Small intestine (tissue), 7 donors: ENCODE results near the gene PPP1R36. TPM values are rescaled to one million over a fixed set of nuclear protein-coding genes. Genes with fewer than 3 reads are reported as not detected.
"Not testable (repeated sequence)": the region's sequence is repeated elsewhere in the genome, so short reads cannot be mapped to it uniquely, and the experiment has no call there.

Experiments used
- DNase-seq, 2 donors: peaks; one replicate each; pipeline versions ENCODE4 v3.0.0 to v3.0.0-alpha.2; 2013
- FAIRE-seq: peaks from 2 replicates; lab custom pipeline; 2012; peaks lifted over from hg19 to GRCh38; lab: Jason Lieb, UNC
- H3K27ac ChIP-seq, 3 donors: one replicate each; pipeline ENCODE4 v1.5.1; 2013; ENCODE audit warnings: low read length in 2 of 3, mild to moderate bottlenecking in 2 of 3, control low read depth in 1 of 3, inconsistent platforms in 1 of 3, low read depth in 1 of 3, moderate library complexity in 1 of 3
- H3K27me3 ChIP-seq, 3 donors: one replicate each; pipeline ENCODE4 v1.6.1; 2013; ENCODE audit warnings: low read length in 3 of 3, inconsistent platforms in 1 of 3; ENCODE audit not compliant: control insufficient read depth in 3 of 3, insufficient read depth in 3 of 3
- H3K36me3 ChIP-seq, 3 donors: one replicate each; pipeline ENCODE4 v1.6.1; 2013; ENCODE audit warnings: low read length in 3 of 3, inconsistent platforms in 1 of 3, low read depth in 1 of 3, mild to moderate bottlenecking in 1 of 3, moderate library complexity in 1 of 3; ENCODE audit not compliant: control insufficient read depth in 3 of 3, insufficient read depth in 2 of 3
- H3K4me1 ChIP-seq, 3 donors: one replicate each; pipeline ENCODE4 v1.6.1; 2013; ENCODE audit warnings: low read length in 2 of 3, inconsistent platforms in 1 of 3, low read depth in 1 of 3, mild to moderate bottlenecking in 1 of 3, moderate library complexity in 1 of 3; ENCODE audit not compliant: control insufficient read depth in 3 of 3, insufficient read depth in 2 of 3
- H3K4me3 ChIP-seq, 3 donors: one replicate each; pipeline ENCODE4 v1.5.1; 2013; ENCODE audit warnings: low read length in 3 of 3, control low read depth in 1 of 3, inconsistent platforms in 1 of 3, low read depth in 1 of 3, mild to moderate bottlenecking in 1 of 3, moderate library complexity in 1 of 3
- H3K9me3 ChIP-seq, 2 donors: one replicate each; pipeline ENCODE4 v1.6.1; 2013; ENCODE audit warnings: low read depth in 1 of 2, low read length in 1 of 2; ENCODE audit not compliant: control insufficient read depth in 2 of 2, insufficient read depth in 1 of 2
- WGBS, 3 donors: extraction: QIAGEN DNeasy Blood & Tissue Kit; methylation state at CpG; one replicate each; pipeline ENCODE4 v1.1.7; 2013; 5-methylcytosine and 5-hydroxymethylcytosine counted together
- polyA plus RNA-seq, 4 donors: library from polyadenylated mRNA; stranded (reverse) in 3 of 4; unstranded in 1 of 4; fragments of 200-250 nt in 3 of 4; fragments of 120-200 nt in 1 of 4; gene quantifications; one replicate each; pipeline versions ENCODE4 v1.2.1 to v1.2.3, GENCODE V29; 2013
- donor health status: healthy with polysubstance abuse.
- donor health status: control.
- donor health status: control.
- donor health status: Bipolar disorder and iron deficiency.
- donor health status: healthy.

Gene PPP1R36
- polyA plus RNA-seq, 4 donors: 1.6 to 7.8 (median 4.9) TPM

- Histone ChIP-seq H3K4me3 (no peak overlapping the region), H3K4me1 (peaks cover 0 to 6% (median 3%) of the 10 kb centered on the region in 3 donors), H3K27ac (no peak overlapping the region), H3K27me3 (no peaks in the 10 kb centered on the region), H3K9me3 (no peaks in the 10 kb centered on the region), H3K36me3 (no peaks in the 10 kb centered on the region)
- DNase-seq (no peak), FAIRE-seq (no peak)
- WGBS, 3 donors: 55% methylated on average over 7 of the region's 7 CpGs
These were observed 65.1 kb downstream of the PPP1R36 start for GRCh38 chr14:64614805-64615391.

- not testable (repeated sequence) for FAIRE-seq, H3K36me3 ChIP-seq, DNase-seq, H3K27me3 ChIP-seq, H3K27ac ChIP-seq, H3K4me3 ChIP-seq, H3K4me1 ChIP-seq, H3K9me3 ChIP-seq
- 88 to 96% (median 92%) methylated on average over 8 of the region's 8 CpGs for WGBS, 3 donors
These were observed 68.2 kb downstream of the PPP1R36 start for GRCh38 chr14:64617872-64618408.

- 89 to 98% (median 97%) methylated on average over 1 of the region's 1 CpG for WGBS, 3 donors
These were observed 71.1 kb downstream of the PPP1R36 start for GRCh38 chr14:64620910-64621309.

GRCh38 chr14:64623554-64624165, 73.9 kb downstream of the PPP1R36 start:
- WGBS, 3 donors: 84 to 87% (median 85%) methylated on average over 7 of the region's 7 CpGs
- peaks cover 0 to 21% (median 0%) of the 10 kb centered on the region in 3 donors for H3K4me1 ChIP-seq
- H3K4me3 ChIP-seq: no peak overlapping the region
- H3K36me3 ChIP-seq: no peaks in the 10 kb centered on the region
- H3K27me3 ChIP-seq: no peaks in the 10 kb centered on the region
- FAIRE-seq: no peak
- no peak overlapping the region for H3K27ac ChIP-seq
- DNase-seq: no peak
- H3K9me3 ChIP-seq: no peaks in the 10 kb centered on the region

More at GRCh38 chr14:64620910-64621309, 71.1 kb downstream of the PPP1R36 start:
- no peak for DNase-seq
- H3K4me3 ChIP-seq: no peak overlapping the region
- no peaks in the 10 kb centered on the region for H3K27me3 ChIP-seq
- no peak for FAIRE-seq
- H3K9me3 ChIP-seq: no peaks in the 10 kb centered on the region
- H3K36me3 ChIP-seq: no peaks in the 10 kb centered on the region
- H3K4me1 ChIP-seq: peaks cover 0 to 16% (median 0%) of the 10 kb centered on the region in 3 donors
- no peak overlapping the region for H3K27ac ChIP-seq

- H3K9me3 ChIP-seq: no peaks in the 10 kb centered on the region
- H3K27ac ChIP-seq: peak overlapping the region in 1 of 3 donors; percentile 36
- H3K27me3 ChIP-seq: no peaks in the 10 kb centered on the region
- WGBS, 3 donors: 37 to 66% (median 53%) methylated on average over 15 of the region's 15 CpGs
- peaks cover 0 to 16% (median 0%) of the 10 kb centered on the region in 3 donors for H3K4me1 ChIP-seq
- no peaks in the 10 kb centered on the region for H3K36me3 ChIP-seq
- FAIRE-seq (no peak), DNase-seq (peak; percentile 36 to 57)
- no peak overlapping the region for H3K4me3 ChIP-seq
These were observed 75.8 kb downstream of the PPP1R36 start for GRCh38 chr14:64625386-64626232.

- Histone ChIP-seq H3K36me3 (no peaks in the 10 kb centered on the region), H3K4me1 (peaks cover 0 to 19% (median 0%) of the 10 kb centered on the region in 3 donors), H3K9me3 (no peaks in the 10 kb centered on the region), H3K27ac (peak overlapping the region in 2 of 3 donors; percentile 18 to 24), H3K4me3 (no peak overlapping the region), H3K27me3 (no peaks in the 10 kb centered on the region)
- 64 to 78% (median 71%) methylated on average over 7 of the region's 7 CpGs for WGBS, 3 donors
- DNase-seq (no peak), FAIRE-seq (no peak)
These were observed 79.2 kb downstream of the PPP1R36 start for GRCh38 chr14:64628940-64629408.

- FAIRE-seq: no peak
- Histone ChIP-seq H3K27ac (no peak overlapping the region), H3K4me3 (no peak overlapping the region), H3K4me1 (peaks cover 0 to 10% (median 0%) of the 10 kb centered on the region in 3 donors), H3K27me3 (no peaks in the 10 kb centered on the region), H3K36me3 (no peaks in the 10 kb centered on the region), H3K9me3 (no peaks in the 10 kb centered on the region)
- no peak for DNase-seq
- WGBS, 3 donors: 78 to 89% (median 88%) methylated on average over 1 of the region's 1 CpG
These were observed 81.0 kb downstream of the PPP1R36 start for GRCh38 chr14:64630778-64631177.

- not testable (repeated sequence) for DNase-seq, H3K27me3 ChIP-seq, FAIRE-seq, H3K4me1 ChIP-seq, H3K27ac ChIP-seq, H3K36me3 ChIP-seq, H3K9me3 ChIP-seq, H3K4me3 ChIP-seq
- 93 to 99% (median 95%) methylated on average over 3 of the region's 3 CpGs for WGBS, 3 donors
These were observed 81.5 kb downstream of the PPP1R36 start for GRCh38 chr14:64631222-64631621.
